MM.1S (cell line): ENCODE data around the gene PDIA6.

Experiments used
- DNase-seq: peaks from one replicate; pipeline ENCODE4 v3.0.0-alpha.2; 2015
- H2AFZ ChIP-seq: fragments of 300-600 bp; sonication (generic); 2 replicates; pipeline ENCODE4 v1.6.0; 2016; ENCODE audit warnings: antibody characterized with exemption, low read length
- H3F3A ChIP-seq: fragments of 300-600 bp; sonication (generic); 2 replicates; pipeline ENCODE4 v1.6.1; 2016; ENCODE audit warnings: mild to moderate bottlenecking, antibody characterized with exemption, low read length, moderate library complexity, mixed read lengths; ENCODE audit not compliant: insufficient read depth
- H3K27ac ChIP-seq: fragments of 300-600 bp; sonication (generic); 2 replicates; pipeline ENCODE4 v1.5.1; 2016; ENCODE audit warnings: mild to moderate bottlenecking, low read length
- H3K27me3 ChIP-seq: fragments of 300-600 bp; sonication (generic); replicated peaks from 2 replicates; pipeline ENCODE4 v1.6.0; 2016; ENCODE audit warnings: low read length; ENCODE audit not compliant: insufficient read depth
- H3K36me3 ChIP-seq: fragments of 300-600 bp; sonication (generic); replicated peaks from 2 replicates; pipeline ENCODE4 v1.6.1; 2016; ENCODE audit warnings: mild to moderate bottlenecking, low read length, mixed read lengths; ENCODE audit not compliant: insufficient read depth
- H3K4me1 ChIP-seq: fragments of 300-600 bp; sonication (generic); 2 replicates; pipeline ENCODE4 v1.6.1; 2016; ENCODE audit warnings: low read length, mixed read lengths
- H3K4me2 ChIP-seq: fragments of 300-600 bp; sonication (generic); 2 replicates; pipeline ENCODE4 v1.6.0; 2016; ENCODE audit warnings: low read depth, low read length
- H3K4me3 ChIP-seq: fragments of 300-600 bp; sonication (generic); 2 replicates; pipeline ENCODE4 v1.5.1; 2016; ENCODE audit warnings: low read length, mixed read lengths
- H3K79me2 ChIP-seq: fragments of 300-600 bp; sonication (generic); 2 replicates; pipeline ENCODE4 v1.6.1; 2016; ENCODE audit warnings: mixed run types, low read length, mixed read lengths
- H3K9ac ChIP-seq: fragments of 300-600 bp; sonication (generic); 2 replicates; pipeline ENCODE4 v1.6.1; 2016; ENCODE audit warnings: low read length, mixed read lengths
- H3K9me2 ChIP-seq: fragments of 300-600 bp; sonication (generic); replicated peaks from 2 replicates; pipeline ENCODE4 v1.6.1; 2016; ENCODE audit warnings: mild to moderate bottlenecking, low read length, mixed read lengths; ENCODE audit not compliant: insufficient read depth
- H3K9me3 ChIP-seq: fragments of 300-600 bp; sonication (generic); replicated peaks from 2 replicates; pipeline ENCODE4 v1.6.1; 2016; ENCODE audit warnings: mild to moderate bottlenecking, low read length, mixed read lengths; ENCODE audit not compliant: insufficient read depth
- H4K20me1 ChIP-seq: fragments of 300-600 bp; sonication (generic); 2 replicates; pipeline ENCODE4 v1.6.1; 2016; ENCODE audit warnings: mild to moderate bottlenecking, low read length, moderate library complexity, mixed read lengths; ENCODE audit not compliant: insufficient read depth
- CTCF ChIP-seq: fragments of 300-600 bp; sonication (generic); IDR thresholded peaks from 2 replicates; pipeline ENCODE4 v1.5.1; 2016; ENCODE audit warnings: antibody characterized with exemption, low read length, mixed read lengths
- EZH2 ChIP-seq: fragments of 300-600 bp; sonication (generic); optimal IDR thresholded peaks from 2 replicates; pipeline ENCODE3; 2017; ENCODE audit warnings: low read depth, mild to moderate bottlenecking, antibody characterized with exemption, low read length, mixed read lengths
- EZH2phosphoT487 ChIP-seq: fragments of 300-600 bp; sonication (generic); IDR thresholded peaks from 2 replicates; pipeline ENCODE4 v1.6.1; 2018; ENCODE audit warnings: antibody characterized with exemption, low read length

PDIA6 gene

GRCh38 chr2:10824191-10824590 lies 11.6 kb upstream of the PDIA6 start:
- H3K9ac ChIP-seq, result no peak overlapping the region
- no peaks in the 10 kb centered on the region for H3K36me3 ChIP-seq
- no peak overlapping the region for H3K27ac ChIP-seq
- H3K4me2 ChIP-seq, result no peak overlapping the region
- H3K4me3 ChIP-seq, result no peak overlapping the region
- H2AFZ ChIP-seq, result no peak overlapping the region
- no peaks in the 10 kb centered on the region for H3K9me3 ChIP-seq
- no peaks in the 10 kb centered on the region for H3F3A ChIP-seq
- H4K20me1 ChIP-seq, result no peaks in the 10 kb centered on the region
- H3K27me3 ChIP-seq, result no peaks in the 10 kb centered on the region; the same call in 1 of the 2 replicates
- no peaks in the 10 kb centered on the region for H3K79me2 ChIP-seq
- no peaks in the 10 kb centered on the region for H3K9me2 ChIP-seq
- H3K4me1 ChIP-seq, result no peaks in the 10 kb centered on the region
- no peak for TF ChIP-seq EZH2phosphoT487
- TF ChIP-seq CTCF, result no peak
- TF ChIP-seq EZH2, result no peak
- no peak for DNase-seq

GRCh38 chr2:10820978-10821695 lies 8.6 kb upstream of the PDIA6 start:
- TF ChIP-seq EZH2phosphoT487, result no peak
- TF ChIP-seq EZH2, result no peak
- no peak for TF ChIP-seq CTCF
- Histone ChIP-seq H3K9me2 (no peaks in the 10 kb centered on the region), H3K4me2 (no peak overlapping the region), H3K9me3 (no peaks in the 10 kb centered on the region), H3K27me3 (0 out of 2 replicates have a peak, but pooled peaks cover 3% of the 10 kb centered on the region), H2AFZ (no peak overlapping the region), H3K36me3 (no peaks in the 10 kb centered on the region), H3F3A (no peaks in the 10 kb centered on the region), H3K4me1 (no peaks in the 10 kb centered on the region), H4K20me1 (no peaks in the 10 kb centered on the region), H3K4me3 (no peak overlapping the region), H3K9ac (no peak overlapping the region), H3K27ac (no peak overlapping the region), H3K79me2 (no peaks in the 10 kb centered on the region)
- DNase-seq, result no peak

- no peak overlapping the region for H3K4me3 ChIP-seq
- no peak overlapping the region for H3K4me2 ChIP-seq
- DNase-seq, result no peak
- no peak overlapping the region for H2AFZ ChIP-seq
- H4K20me1 ChIP-seq, result no peaks in the 10 kb centered on the region
- H3F3A ChIP-seq, result no peaks in the 10 kb centered on the region
- no peaks in the 10 kb centered on the region for H3K9me2 ChIP-seq
- TF ChIP-seq EZH2phosphoT487 (no peak), CTCF (no peak), EZH2 (no peak)
- H3K79me2 ChIP-seq, result no peaks in the 10 kb centered on the region
- no peak overlapping the region for H3K27ac ChIP-seq
- no peaks in the 10 kb centered on the region for H3K9me3 ChIP-seq
- H3K9ac ChIP-seq, result no peak overlapping the region
- 0 out of 2 replicates have a peak, but pooled peaks cover 3% of the 10 kb centered on the region for H3K27me3 ChIP-seq
- H3K4me1 ChIP-seq, result no peaks in the 10 kb centered on the region
- H3K36me3 ChIP-seq, result no peaks in the 10 kb centered on the region
Observed at GRCh38 chr2:10820562-10820961, 8.0 kb upstream of the PDIA6 start.
